ENCODE results near the gene DCANP1. TPM values are rescaled to one million over a fixed set of nuclear protein-coding genes. Genes with fewer than 3 reads are reported as not detected.

DCANP1 gene
- total and polyA plus RNA-seq, 9 of the 15 experiments (the other 6 are each of a cell fraction or from before 2014, with no cell fraction given) = not detected

- POLR2A ChIA-PET = interaction anchor here (0.6 to 1.2 kb wide), 6 partner anchors 8 to 358 kb away, joined by 3 to 5 read pairs (median 3); no protein-coding TSS in a partner anchor
- Histone ChIP-seq H3K4me1 (replicated peaks in 1 of 2; ENCODE audit: control insufficient read depth in 2 of 2, insufficient read depth in 2 of 2, low read length in 2 of 2) (peaks cover 36 to 49% of the 10 kb centered on the region in 2 experiments), H3K9me3 (replicated peaks; ENCODE audit: control insufficient read depth, insufficient read depth, low read depth, low read length) (no peaks in the 10 kb centered on the region), H3K27me3 (ENCODE audit: control insufficient read depth in 2 of 2, insufficient read depth in 2 of 2, low read length in 2 of 2) (no peaks in the 10 kb centered on the region; a peak in 1 of 5 replicates), H3K9me1 (ENCODE audit: control insufficient read depth, insufficient read depth, low read length) (peaks cover 9% of the 10 kb centered on the region), H3K36me3 (ENCODE audit: control insufficient read depth, insufficient read depth, low read length) (no peaks in the 10 kb centered on the region), H3K4me2 (ENCODE audit: insufficient read depth, low read length) (peak overlapping the region; percentile 72), H3K79me2 (ENCODE audit: control insufficient read depth, insufficient read depth, low read length) (no peaks in the 10 kb centered on the region; the same call in 2 of the 3 replicates), H3K9ac (ENCODE audit: insufficient read depth in 1 of 2, low read depth in 2 of 2, low read length in 2 of 2) (peak overlapping the region in 1 of 2 experiments; percentile 16; a peak in 1 of 4 replicates), H3K4me3 (no peak overlapping the region), H2AFZ (ENCODE audit: low read depth, low read length) (peak overlapping the region; percentile 64), H3K27ac (ENCODE audit: extremely low read depth, low read depth, low read length) (peak overlapping the region; percentile 71; the same call in 2 of the 3 replicates), H4K20me1 (replicated peaks; ENCODE audit: control insufficient read depth, insufficient read depth, low read length) (no peaks in the 10 kb centered on the region)
- WGBS (ENCODE audit: insufficient coverage, low coverage, missing lambda C conversion rate) = 41% methylated on average over 9 of the region's 9 CpGs
- FAIRE-seq (no peak), DNase-seq (ENCODE audit: extremely low read depth in 1 of 4, low spot score in 3 of 4) (peak; percentile 57 to 62 (median 60)), ATAC-seq (peak; percentile 64)
- intact Hi-C loops (cut with micrococcal nuclease) = no loop called here
- CTCF ChIA-PET (ENCODE audit: low intra/inter-chr PET ratio) = no interaction called here
- no TSS peak for BruUV-seq (replicated peaks)
- in situ Hi-C loops (cut with MboI) = no loop called here
- TF ChIP-seq MBD2 (IDR thresholded peaks at IDR 0.05; ENCODE audit: borderline replicate concordance, low read depth) (no peak), MAX (CRISPR knock-in tag; IDR thresholded peaks at IDR 0.05) (no peak; the same call in 1 of the 2 replicates), ATF2 (CRISPR knock-in tag; IDR thresholded peaks at IDR 0.05) (no peak), ZNF740 (CRISPR knock-in tag; IDR thresholded peaks at IDR 0.05) (peak; percentile 70), ZNF740 (tag; IDR thresholded peaks at IDR 0.05) (no peak), BHLHE40 (IDR thresholded peaks at IDR 0.05; ENCODE audit: low read length) (peak; percentile 59), ZFP36 (IDR thresholded peaks at IDR 0.05; ENCODE audit: low read depth, low read length, partially characterized antibody) (peak; percentile 74), GATAD2B (IDR thresholded peaks at IDR 0.05; ENCODE audit: borderline replicate concordance) (no peak), MEIS2 (IDR thresholded peaks at IDR 0.05; ENCODE audit: partially characterized antibody) (peak; percentile 38), ZNF444 (CRISPR knock-in tag; IDR thresholded peaks at IDR 0.05) (no peak), KAT8 (IDR thresholded peaks at IDR 0.05; ENCODE audit: low read depth) (no peak), CBFA2T3 (IDR thresholded peaks at IDR 0.05) (peak; percentile 55), ZKSCAN1 (IDR thresholded peaks at IDR 0.05; ENCODE audit: low read depth, low read length) (peak; percentile 12; the same call in 1 of the 2 replicates), NCOA1 (IDR thresholded peaks at IDR 0.05; ENCODE audit: low read depth) (no peak), GATA2 (CRISPR knock-in tag; IDR thresholded peaks at IDR 0.05) (peak; percentile 80), NR1H2 (CRISPR knock-in tag; IDR thresholded peaks at IDR 0.05) (0 out of 2 replicates have a peak, but pooled peaks have one; percentile 23), CREM (IDR thresholded peaks at IDR 0.05; ENCODE audit: low read depth) (peak; percentile 50; the same call in 1 of the 2 replicates), MCM5 (IDR thresholded peaks at IDR 0.05; ENCODE audit: low read depth) (no peak), ATF7 (IDR thresholded peaks at IDR 0.05) (peak; percentile 24; the same call in 1 of the 2 replicates), TAF15 (IDR thresholded peaks at IDR 0.05; ENCODE audit: low read depth, low read length) (no peak), HMBOX1 (IDR thresholded peaks at IDR 0.05) (peak; percentile 58; the same call in 1 of the 2 replicates), ZNF584 (CRISPR knock-in tag; IDR thresholded peaks at IDR 0.05; ENCODE audit: low read depth) (0 out of 2 replicates have a peak, but pooled peaks have one; percentile 25)
Measured at GRCh38 chr5:135482381-135482933, 35.3 kb upstream of the DCANP1 start.
